Thoracic aorta (tissue), 2 donors: ENCODE data around the gene TMC3. TPM values are rescaled to one million over a fixed set of nuclear protein-coding genes. Genes with fewer than 3 reads are reported as not detected.

Source experiments
- ATAC-seq: fragments of 150-250 bp; one replicate; pipeline ENCODE4 v1.8.0; 2017; ENCODE audit warnings: low read depth; ENCODE audit not compliant: insufficient number of reproducible peaks, low FRiP score
- DNase-seq: peaks from one replicate; pipeline ENCODE4 v3.0.0-alpha.2; 2020; ENCODE audit warnings: low spot score
- H3K27ac ChIP-seq, 2 donors: fragments of 200-600 bp; sonication (generic); 1 replicate in 1 of 2; 2 replicates in 1 of 2; pipeline ENCODE4 v1.5.1; 2016; ENCODE audit warnings: mild to moderate bottlenecking in 2 of 2, moderate library complexity in 2 of 2
- H3K27me3 ChIP-seq: fragments of 200-600 bp; sonication (generic); replicated peaks from 2 replicates; pipeline ENCODE4 v1.6.0; 2016; ENCODE audit warnings: mild to moderate bottlenecking; ENCODE audit not compliant: insufficient read depth
- H3K36me3 ChIP-seq: fragments of 200-600 bp; sonication (generic); one replicate; pipeline ENCODE4 v1.5.1; 2016
- H3K4me1 ChIP-seq, 2 donors: fragments of 200-600 bp; sonication (generic); 1 replicate in 1 of 2; 2 replicates in 1 of 2; pipeline versions ENCODE4 v1.5.1 to v1.6.0; 2016; ENCODE audit warnings: low read depth in 2 of 2, mild to moderate bottlenecking in 1 of 2; ENCODE audit not compliant: control insufficient read depth in 1 of 2
- H3K4me3 ChIP-seq: fragments of 200-600 bp; sonication (generic); 2 replicates; pipeline ENCODE4 v1.5.1; 2016; ENCODE audit warnings: mild to moderate bottlenecking
- H3K9me3 ChIP-seq: fragments of 200-600 bp; sonication (generic); 2 replicates; pipeline ENCODE4 v1.5.1; 2016
- total RNA-seq, 2 donors: library from RNA; depleted of rRNA; stranded (reverse); fragments of >200 nt; gene quantifications; one replicate each; pipeline versions ENCODE4 v1.1.0 to v1.2.3, GENCODE V29; 2016
- TF ChIP-seq, protein P1 (sequence below): fragments of 200-600 bp; sonication (generic); IDR thresholded peaks from one replicate; pipeline ENCODE4 v1.5.1; 2019; ENCODE audit warnings: antibody characterized with exemption

TMC3 gene
- total RNA-seq, 2 donors from 2014 or later, result 0.54 TPM; not detected in 1

DNA sequence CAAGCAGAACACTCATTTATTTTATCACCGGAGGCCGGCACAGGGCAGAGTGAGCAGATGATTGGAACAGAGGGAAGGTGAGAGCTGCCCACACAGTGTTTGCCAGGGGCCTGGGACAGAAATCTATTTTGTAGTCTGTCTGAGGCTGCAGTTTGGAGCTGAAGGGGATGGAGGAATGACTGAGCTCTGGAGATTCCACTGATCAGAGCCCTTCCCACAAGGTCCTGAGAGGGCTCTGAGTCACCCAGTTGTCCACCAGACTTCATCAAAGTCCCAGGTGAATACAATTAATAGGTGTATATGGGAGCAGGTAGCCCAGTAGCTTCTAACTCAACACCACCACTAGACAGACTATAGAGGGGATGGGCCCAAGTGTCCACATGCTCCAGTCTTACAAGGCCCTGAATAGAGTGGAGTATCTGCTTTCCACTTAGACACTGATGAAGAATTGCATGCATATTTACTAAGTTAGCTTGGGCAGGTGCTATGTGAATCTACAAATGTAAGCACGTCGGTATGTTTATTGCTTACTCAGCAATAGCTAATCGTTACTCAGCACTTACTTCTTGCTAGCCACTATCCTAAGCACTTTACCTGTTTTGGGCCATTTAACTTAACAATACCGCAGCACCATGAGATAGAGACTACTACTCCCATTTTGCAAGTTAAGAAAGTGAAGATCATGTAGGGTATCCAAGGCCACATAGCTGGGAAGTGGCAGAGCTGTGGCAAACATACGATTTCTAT is 47.4 kb downstream of the TMC3 start:
- ATAC-seq, result no peak
- TF ChIP-seq, protein P1, sequence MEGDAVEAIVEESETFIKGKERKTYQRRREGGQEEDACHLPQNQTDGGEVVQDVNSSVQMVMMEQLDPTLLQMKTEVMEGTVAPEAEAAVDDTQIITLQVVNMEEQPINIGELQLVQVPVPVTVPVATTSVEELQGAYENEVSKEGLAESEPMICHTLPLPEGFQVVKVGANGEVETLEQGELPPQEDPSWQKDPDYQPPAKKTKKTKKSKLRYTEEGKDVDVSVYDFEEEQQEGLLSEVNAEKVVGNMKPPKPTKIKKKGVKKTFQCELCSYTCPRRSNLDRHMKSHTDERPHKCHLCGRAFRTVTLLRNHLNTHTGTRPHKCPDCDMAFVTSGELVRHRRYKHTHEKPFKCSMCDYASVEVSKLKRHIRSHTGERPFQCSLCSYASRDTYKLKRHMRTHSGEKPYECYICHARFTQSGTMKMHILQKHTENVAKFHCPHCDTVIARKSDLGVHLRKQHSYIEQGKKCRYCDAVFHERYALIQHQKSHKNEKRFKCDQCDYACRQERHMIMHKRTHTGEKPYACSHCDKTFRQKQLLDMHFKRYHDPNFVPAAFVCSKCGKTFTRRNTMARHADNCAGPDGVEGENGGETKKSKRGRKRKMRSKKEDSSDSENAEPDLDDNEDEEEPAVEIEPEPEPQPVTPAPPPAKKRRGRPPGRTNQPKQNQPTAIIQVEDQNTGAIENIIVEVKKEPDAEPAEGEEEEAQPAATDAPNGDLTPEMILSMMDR, result no peak
- Histone ChIP-seq H3K9me3 (no peaks in the 10 kb centered on the region), H3K27ac (no peak overlapping the region), H3K4me1 (peaks cover 3 to 27% of the 10 kb centered on the region in 2 donors), H3K36me3 (no peaks in the 10 kb centered on the region), H3K27me3 (no peaks in the 10 kb centered on the region), H3K4me3 (no peak overlapping the region)
- no peak for DNase-seq

DNA sequence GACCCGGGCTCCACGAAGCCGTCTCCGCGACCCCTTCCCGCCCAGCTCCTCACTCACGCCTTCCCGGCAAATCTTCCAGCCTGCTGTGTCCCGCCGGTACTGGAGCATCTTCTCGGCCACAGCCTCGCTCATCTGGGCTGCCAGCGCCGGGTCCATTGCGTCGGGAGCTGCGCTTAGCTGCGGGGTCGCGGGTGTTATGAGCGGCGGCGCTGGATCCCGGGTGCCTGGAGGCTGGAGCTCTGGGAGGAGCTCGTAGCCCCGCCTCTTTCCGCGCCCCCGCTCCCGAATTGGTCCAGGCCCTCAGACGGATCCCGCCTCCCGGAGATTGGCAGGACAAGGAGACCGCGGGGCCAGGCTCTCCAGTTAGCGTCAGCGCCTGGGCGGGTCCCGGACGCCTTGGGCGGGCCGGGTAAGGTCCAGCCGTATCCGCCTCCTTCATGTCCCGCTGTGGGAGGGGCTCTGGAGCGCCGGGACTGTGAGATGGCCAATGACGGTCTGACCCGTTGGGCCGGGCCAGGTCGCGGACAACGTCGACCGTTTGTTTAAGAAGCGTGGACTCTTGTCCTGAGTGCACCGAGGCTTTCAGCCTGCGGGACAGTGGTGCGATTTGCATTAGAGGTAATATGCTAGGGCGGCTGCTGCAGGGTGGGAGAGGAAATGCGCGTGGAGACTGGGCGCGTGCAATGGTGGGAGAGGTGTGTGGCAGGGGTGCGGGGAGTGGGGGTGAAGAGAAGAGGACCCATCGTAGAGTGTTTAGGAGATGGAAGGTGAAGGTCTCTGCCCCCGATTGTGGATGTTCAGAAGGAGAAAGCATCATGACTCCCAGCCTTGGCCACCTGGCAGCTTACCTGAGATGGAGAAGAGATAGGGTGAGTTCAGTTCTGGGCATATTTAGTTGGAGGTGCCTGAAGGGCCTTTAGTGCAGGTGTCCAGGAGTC is 49.8 kb downstream of the TMC3 start, which contains the start of gene STARD5:
Gene STARD5 (minus strand): TSS at position 198 of the 938 bp plus-strand sequence. CDS start 42 bp downstream, at position 156.
- DNase-seq, result peak; percentile 97
- TF ChIP-seq, protein P1, result no peak
- ATAC-seq, result peak; percentile 98
- peak within 1 kb of the TSS; percentile 33 to 53 for H3K27ac ChIP-seq
- H3K27me3 ChIP-seq, result no peaks in the 10 kb centered on the region
- no peaks in the 10 kb centered on the region for H3K9me3 ChIP-seq
- peaks cover 3 to 24% of the 10 kb centered on the region in 2 donors for H3K4me1 ChIP-seq
- H3K4me3 ChIP-seq, result peak within 1 kb of the TSS; percentile 81
- H3K36me3 ChIP-seq, result no peaks in the 10 kb centered on the region

DNA sequence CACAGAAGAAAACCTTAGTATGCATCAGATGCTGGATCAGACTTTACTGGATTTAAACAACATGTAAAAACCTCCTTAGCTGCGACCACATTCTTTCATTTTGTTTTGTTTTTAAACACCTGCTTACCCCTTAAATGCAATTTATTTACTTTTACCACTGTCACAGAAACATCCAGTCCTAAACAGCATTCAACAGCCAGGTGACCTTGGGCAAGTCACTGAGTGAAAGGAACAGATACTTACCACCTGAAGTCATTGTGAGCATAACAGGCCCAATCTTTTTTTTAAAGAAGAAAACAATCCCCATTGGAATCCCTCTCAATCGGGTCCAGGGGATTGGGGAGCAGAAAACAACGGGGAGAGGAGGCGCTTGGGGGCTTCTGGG is 50.5 kb downstream of the TMC3 start:
- H3K4me3 ChIP-seq, result peak overlapping the region; percentile 81
- TF ChIP-seq, protein P1, result no peak
- H3K36me3 ChIP-seq, result no peaks in the 10 kb centered on the region
- H3K4me1 ChIP-seq, result peaks cover 3 to 24% of the 10 kb centered on the region in 2 donors
- H3K27me3 ChIP-seq, result no peaks in the 10 kb centered on the region
- no peak for DNase-seq
- peak overlapping the region; percentile 33 to 53 for H3K27ac ChIP-seq
- no peak for ATAC-seq
- H3K9me3 ChIP-seq, result no peaks in the 10 kb centered on the region

DNA sequence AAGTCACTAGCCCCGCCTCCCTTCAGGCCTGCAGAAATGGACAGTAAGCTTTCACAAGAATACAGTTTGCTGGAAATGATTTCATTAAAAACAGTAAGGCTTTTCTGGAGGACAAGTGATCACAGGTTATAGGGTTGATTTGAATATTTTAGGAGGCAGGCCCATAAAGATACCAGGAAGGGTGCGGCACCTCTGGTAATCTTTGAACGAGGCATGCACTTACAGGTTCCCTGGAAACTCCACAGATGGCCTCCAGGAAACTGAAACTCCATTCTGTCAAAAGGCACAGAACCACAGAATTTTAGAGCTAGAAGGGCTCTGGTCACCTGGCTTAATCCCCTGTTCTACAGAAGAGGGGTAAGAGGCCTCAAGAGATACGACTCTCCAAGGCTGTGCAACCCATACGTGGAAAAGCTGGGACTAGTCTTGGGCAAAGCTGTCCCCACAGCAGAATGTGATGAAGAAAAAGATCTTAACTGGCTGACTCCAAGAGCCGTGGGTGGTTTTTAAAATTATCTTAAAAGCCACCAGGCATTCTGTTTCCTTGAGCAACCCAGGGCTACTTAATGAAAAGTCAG is 51.2 kb downstream of the TMC3 start:
- H3K4me1 ChIP-seq, result peaks cover 3 to 24% of the 10 kb centered on the region in 2 donors
- ATAC-seq (no peak), DNase-seq (no peak)
- no peaks in the 10 kb centered on the region for H3K9me3 ChIP-seq
- peak overlapping the region; percentile 81 for H3K4me3 ChIP-seq
- no peak overlapping the region for H3K27ac ChIP-seq
- TF ChIP-seq, protein P1, result no peak
- H3K36me3 ChIP-seq, result peaks cover 2% of the 10 kb centered on the region
- no peaks in the 10 kb centered on the region for H3K27me3 ChIP-seq

DNA sequence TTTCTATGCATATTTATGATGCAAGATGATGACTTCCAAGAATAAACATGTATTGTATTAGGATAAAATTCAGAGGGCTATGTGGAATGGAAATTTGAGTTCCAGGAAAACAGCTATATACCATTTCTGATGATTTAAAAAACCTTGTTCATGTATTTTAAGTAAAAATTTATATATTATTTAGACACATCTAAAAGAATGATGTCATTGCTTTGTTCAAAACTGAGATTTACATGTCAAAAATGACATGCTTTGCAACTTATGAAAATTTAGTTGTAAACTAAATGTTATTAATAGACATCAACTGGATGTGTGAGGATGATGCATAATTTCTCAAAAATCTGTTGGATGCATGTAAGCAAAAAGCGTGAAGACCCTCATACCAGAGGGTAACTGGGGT is 52.3 kb downstream of the TMC3 start:
- H3K4me3 ChIP-seq, result no peak overlapping the region
- TF ChIP-seq, protein P1, result no peak
- no peaks in the 10 kb centered on the region for H3K9me3 ChIP-seq
- no peak for ATAC-seq
- H3K27me3 ChIP-seq, result no peaks in the 10 kb centered on the region
- peaks cover 3 to 24% of the 10 kb centered on the region in 2 donors for H3K4me1 ChIP-seq
- H3K27ac ChIP-seq, result no peak overlapping the region
- no peak for DNase-seq
- H3K36me3 ChIP-seq, result peaks cover 5% of the 10 kb centered on the region
